Loucy (cell line): Measurements from ENCODE around the gene FAM13A.

ENCODE experiments used
- H2AFZ ChIP-seq: fragments of 200-600 bp; sonication (generic); 2 replicates; pipeline ENCODE4 v1.6.0; 2016; ENCODE audit warnings: antibody characterized with exemption, mild to moderate bottlenecking, low read length, moderate library complexity
- H3F3A ChIP-seq: fragments of 200-600 bp; 2 replicates; pipeline ENCODE4 v1.6.0; 2016; ENCODE audit warnings: antibody characterized with exemption, low read depth, mild to moderate bottlenecking
- H3K27me3 ChIP-seq: fragments of 200-600 bp; sonication (generic); 2 replicates; pipeline ENCODE4 v1.6.1; 2014; ENCODE audit warnings: low read length, mild to moderate bottlenecking; ENCODE audit not compliant: insufficient read depth, poor library complexity, severe bottlenecking
- H3K36me3 ChIP-seq: fragments of 200-600 bp; sonication (generic); 2 replicates; pipeline ENCODE4 v1.6.1; 2016; ENCODE audit warnings: low read length; ENCODE audit not compliant: insufficient read depth
- H3K4me1 ChIP-seq: fragments of 200-600 bp; sonication (generic); 2 replicates; pipeline ENCODE4 v1.5.1; 2014; ENCODE audit warnings: low read length, mild to moderate bottlenecking; ENCODE audit not compliant: insufficient read depth, poor library complexity, severe bottlenecking
- H3K4me2 ChIP-seq: fragments of 200-600 bp; sonication (generic); 2 replicates; pipeline ENCODE4 v1.6.0; 2014; ENCODE audit warnings: antibody characterized with exemption, low read length, low read depth, mild to moderate bottlenecking; ENCODE audit not compliant: poor library complexity, severe bottlenecking
- H3K4me3 ChIP-seq: fragments of 200-600 bp; sonication (generic); 2 replicates; pipeline ENCODE4 v1.5.1; 2014; ENCODE audit warnings: low read length, mild to moderate bottlenecking, mixed read lengths; ENCODE audit not compliant: poor library complexity, severe bottlenecking
- H3K79me2 ChIP-seq: fragments of 200-600 bp; sonication (generic); 2 replicates; pipeline ENCODE4 v1.6.1; 2014; ENCODE audit warnings: low read length; ENCODE audit not compliant: insufficient read depth
- H3K9ac ChIP-seq: fragments of 200-600 bp; sonication (generic); 2 replicates; pipeline ENCODE4 v1.6.0; 2014; ENCODE audit warnings: mild to moderate bottlenecking, low read depth, low read length, moderate library complexity; ENCODE audit not compliant: poor library complexity, severe bottlenecking
- H3K9me2 ChIP-seq: fragments of 200-600 bp; sonication (generic); replicated peaks from 2 replicates; pipeline ENCODE4 v1.6.1; 2016; ENCODE audit warnings: low read depth, low read length, mixed read lengths
- H3K9me3 ChIP-seq: fragments of 200-600 bp; sonication (generic); 2 replicates; pipeline ENCODE4 v1.6.1; 2014; ENCODE audit warnings: mild to moderate bottlenecking, antibody characterized with exemption, low read length, low read depth; ENCODE audit not compliant: insufficient read depth
- H4K20me1 ChIP-seq: fragments of 200-600 bp; sonication (generic); 2 replicates; pipeline ENCODE4 v1.6.0; 2014; ENCODE audit warnings: antibody characterized with exemption, low read length, mild to moderate bottlenecking; ENCODE audit not compliant: insufficient read depth, poor library complexity, severe bottlenecking
- EZH2phosphoT487 ChIP-seq: fragments of 200-600 bp; IDR thresholded peaks from 2 replicates; pipeline ENCODE4 v1.6.1; 2018; ENCODE audit warnings: antibody characterized with exemption, mild to moderate bottlenecking, moderate library complexity, borderline replicate concordance
- TF ChIP-seq, protein P1 (sequence below): fragments of 200-600 bp; sonication (generic); conservative IDR thresholded peaks from 2 replicates; pipeline ENCODE4 v1.5.1; 2014; ENCODE audit warnings: mild to moderate bottlenecking, antibody characterized with exemption, low read length

FAM13A gene

DNA sequence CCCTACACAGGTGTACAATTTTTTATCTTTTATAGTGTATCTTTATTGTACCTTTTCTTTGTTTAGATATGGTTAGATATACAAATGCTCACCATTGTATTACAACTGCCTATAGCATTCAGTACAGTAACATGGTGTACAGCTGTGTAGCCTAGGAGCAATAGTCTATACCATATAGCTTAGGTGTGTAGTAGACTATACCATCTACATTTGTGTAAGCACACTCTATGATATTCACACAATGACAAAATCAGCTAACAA is 80.3 kb downstream of the FAM13A start:
- Histone ChIP-seq H3K36me3 (no peaks in the 10 kb centered on the region), H4K20me1 (no peaks in the 10 kb centered on the region), H3K4me2 (no peak overlapping the region), H3K4me1 (no peaks in the 10 kb centered on the region), H3K79me2 (no peaks in the 10 kb centered on the region), H2AFZ (no peak overlapping the region), H3K4me3 (no peak overlapping the region), H3F3A (no peaks in the 10 kb centered on the region), H3K27me3 (no peaks in the 10 kb centered on the region), H3K9me3 (no peaks in the 10 kb centered on the region), H3K9me2 (no peaks in the 10 kb centered on the region), H3K9ac (no peak overlapping the region)
- TF ChIP-seq EZH2phosphoT487: no peak
- TF ChIP-seq, protein P1, sequence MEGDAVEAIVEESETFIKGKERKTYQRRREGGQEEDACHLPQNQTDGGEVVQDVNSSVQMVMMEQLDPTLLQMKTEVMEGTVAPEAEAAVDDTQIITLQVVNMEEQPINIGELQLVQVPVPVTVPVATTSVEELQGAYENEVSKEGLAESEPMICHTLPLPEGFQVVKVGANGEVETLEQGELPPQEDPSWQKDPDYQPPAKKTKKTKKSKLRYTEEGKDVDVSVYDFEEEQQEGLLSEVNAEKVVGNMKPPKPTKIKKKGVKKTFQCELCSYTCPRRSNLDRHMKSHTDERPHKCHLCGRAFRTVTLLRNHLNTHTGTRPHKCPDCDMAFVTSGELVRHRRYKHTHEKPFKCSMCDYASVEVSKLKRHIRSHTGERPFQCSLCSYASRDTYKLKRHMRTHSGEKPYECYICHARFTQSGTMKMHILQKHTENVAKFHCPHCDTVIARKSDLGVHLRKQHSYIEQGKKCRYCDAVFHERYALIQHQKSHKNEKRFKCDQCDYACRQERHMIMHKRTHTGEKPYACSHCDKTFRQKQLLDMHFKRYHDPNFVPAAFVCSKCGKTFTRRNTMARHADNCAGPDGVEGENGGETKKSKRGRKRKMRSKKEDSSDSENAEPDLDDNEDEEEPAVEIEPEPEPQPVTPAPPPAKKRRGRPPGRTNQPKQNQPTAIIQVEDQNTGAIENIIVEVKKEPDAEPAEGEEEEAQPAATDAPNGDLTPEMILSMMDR: no peak

DNA sequence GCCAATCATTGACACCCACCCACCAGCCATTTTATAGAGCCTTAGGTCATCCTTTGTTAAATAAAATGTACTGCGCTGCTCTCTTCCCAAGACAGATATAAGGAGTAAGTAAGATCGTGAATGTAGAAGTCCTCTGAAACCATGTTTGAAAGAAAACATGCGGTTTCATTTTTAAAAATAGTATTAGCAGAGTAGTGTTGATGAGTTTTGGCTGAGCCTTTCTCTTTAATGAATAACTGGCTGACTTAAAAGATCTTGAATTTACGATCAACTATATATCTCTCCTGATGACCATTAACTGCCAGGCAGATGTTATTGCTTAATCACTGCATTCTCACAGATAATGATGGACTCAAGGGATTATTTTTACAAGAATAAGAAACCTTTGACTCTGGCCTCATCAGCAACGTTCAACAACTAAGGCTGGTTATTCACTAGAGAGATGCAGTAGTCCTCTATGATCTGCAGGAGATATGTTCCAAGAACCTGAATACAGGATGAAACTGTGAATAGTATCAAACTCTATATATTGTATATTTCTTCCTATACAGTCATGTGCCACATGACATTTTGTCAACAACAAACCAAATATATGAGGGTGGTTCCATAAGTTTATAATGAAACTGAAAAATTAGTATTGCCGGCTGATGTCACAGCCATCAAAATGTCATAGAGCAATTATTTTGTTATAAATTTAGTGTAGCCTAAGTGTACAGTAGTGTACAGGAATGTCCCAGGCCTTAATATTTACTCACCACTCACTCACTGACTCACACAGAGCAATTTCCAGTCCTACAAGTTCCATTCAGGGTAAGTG is 80.8 kb downstream of the FAM13A start:
- no peak overlapping the region for H3K4me2 ChIP-seq
- H3K36me3 ChIP-seq: no peaks in the 10 kb centered on the region
- no peaks in the 10 kb centered on the region for H3F3A ChIP-seq
- H3K4me1 ChIP-seq: no peaks in the 10 kb centered on the region
- H3K27me3 ChIP-seq: no peaks in the 10 kb centered on the region
- no peak overlapping the region for H3K4me3 ChIP-seq
- H4K20me1 ChIP-seq: no peaks in the 10 kb centered on the region
- no peak overlapping the region for H3K9ac ChIP-seq
- TF ChIP-seq, protein P1: no peak
- TF ChIP-seq EZH2phosphoT487: no peak
- no peaks in the 10 kb centered on the region for H3K9me2 ChIP-seq
- H3K79me2 ChIP-seq: no peaks in the 10 kb centered on the region
- no peak overlapping the region for H2AFZ ChIP-seq
- no peaks in the 10 kb centered on the region for H3K9me3 ChIP-seq

DNA sequence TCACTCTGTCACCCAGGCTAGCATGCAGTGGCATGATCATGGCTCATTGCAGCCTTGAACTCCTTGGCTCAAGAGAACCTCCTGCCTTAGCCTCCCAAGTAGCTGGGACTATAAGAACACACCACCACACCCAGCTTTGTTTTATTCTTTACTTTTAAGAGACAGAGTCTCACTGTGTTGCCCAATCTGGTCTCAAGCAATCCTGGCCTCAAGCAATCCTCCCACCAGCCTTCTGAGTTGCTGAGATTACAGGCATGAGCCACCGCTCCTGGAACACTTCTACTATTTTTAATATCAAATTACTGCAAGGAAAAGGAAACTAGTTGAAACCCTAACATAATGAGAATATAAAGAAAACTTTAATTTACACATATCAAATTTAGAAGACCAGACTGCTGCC is 85.4 kb downstream of the FAM13A start:
- Histone ChIP-seq H3K27me3 (no peaks in the 10 kb centered on the region), H3K36me3 (no peaks in the 10 kb centered on the region), H3K9me2 (no peaks in the 10 kb centered on the region), H3K9ac (no peak overlapping the region), H3K79me2 (no peaks in the 10 kb centered on the region), H3K9me3 (no peaks in the 10 kb centered on the region), H3K4me3 (no peak overlapping the region), H3K4me2 (no peak overlapping the region), H2AFZ (no peak overlapping the region), H3F3A (no peaks in the 10 kb centered on the region), H4K20me1 (no peaks in the 10 kb centered on the region), H3K4me1 (no peaks in the 10 kb centered on the region)
- TF ChIP-seq, protein P1: no peak
- TF ChIP-seq EZH2phosphoT487: no peak
